ENCODE results near the gene RAB44.

- TF ChIP-seq, protein P1, sequence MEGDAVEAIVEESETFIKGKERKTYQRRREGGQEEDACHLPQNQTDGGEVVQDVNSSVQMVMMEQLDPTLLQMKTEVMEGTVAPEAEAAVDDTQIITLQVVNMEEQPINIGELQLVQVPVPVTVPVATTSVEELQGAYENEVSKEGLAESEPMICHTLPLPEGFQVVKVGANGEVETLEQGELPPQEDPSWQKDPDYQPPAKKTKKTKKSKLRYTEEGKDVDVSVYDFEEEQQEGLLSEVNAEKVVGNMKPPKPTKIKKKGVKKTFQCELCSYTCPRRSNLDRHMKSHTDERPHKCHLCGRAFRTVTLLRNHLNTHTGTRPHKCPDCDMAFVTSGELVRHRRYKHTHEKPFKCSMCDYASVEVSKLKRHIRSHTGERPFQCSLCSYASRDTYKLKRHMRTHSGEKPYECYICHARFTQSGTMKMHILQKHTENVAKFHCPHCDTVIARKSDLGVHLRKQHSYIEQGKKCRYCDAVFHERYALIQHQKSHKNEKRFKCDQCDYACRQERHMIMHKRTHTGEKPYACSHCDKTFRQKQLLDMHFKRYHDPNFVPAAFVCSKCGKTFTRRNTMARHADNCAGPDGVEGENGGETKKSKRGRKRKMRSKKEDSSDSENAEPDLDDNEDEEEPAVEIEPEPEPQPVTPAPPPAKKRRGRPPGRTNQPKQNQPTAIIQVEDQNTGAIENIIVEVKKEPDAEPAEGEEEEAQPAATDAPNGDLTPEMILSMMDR (IDR thresholded peaks at IDR 0.05) = no peak
- TF ChIP-seq POLR2A (IDR thresholded peaks at IDR 0.05) = no peak
Measured at GRCh38 chr6:36716476-36717093, 19.0 kb downstream of the RAB44 start.
